ENCODE data around the gene GSTM5. TPM values are rescaled to one million over a fixed set of nuclear protein-coding genes. Genes with fewer than 3 reads are reported as not detected.
"Not testable (repeated sequence)": the region's sequence is repeated elsewhere in the genome, so short reads cannot be mapped to it uniquely, and the experiment has no call there.

Gene GSTM5
- total and polyA plus RNA-seq, 5 donors from 2014 or later = not detected

DNA sequence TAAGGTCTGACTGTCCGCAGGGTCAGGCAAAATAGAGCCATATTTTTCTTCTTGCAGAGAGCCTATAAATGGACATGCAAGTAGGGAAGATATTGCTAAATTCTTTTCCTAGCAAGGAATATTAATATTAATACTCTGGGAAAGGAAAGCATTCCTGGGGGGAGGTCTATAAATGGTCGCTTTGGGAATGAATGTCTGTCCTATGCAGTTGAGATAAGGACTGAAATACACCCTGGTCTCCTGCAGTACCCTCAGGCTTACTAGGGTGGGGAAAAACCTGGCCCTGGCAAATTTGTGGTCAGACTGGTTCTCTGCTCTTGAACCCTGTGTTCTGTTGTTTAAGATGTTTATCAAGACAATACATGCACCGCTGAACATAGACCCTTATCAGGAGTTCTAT lies 9.1 kb upstream of the GSTM5 start:
- not testable (repeated sequence) for H3K36me3 Mint-ChIP-seq; H3K4me3 ChIP-seq (ENCODE audit: low read depth, low read length); H3K9me3 ChIP-seq (ENCODE audit: control insufficient read depth in 2 of 2, low read length in 2 of 2); DNase-seq; H3K27ac ChIP-seq (ENCODE audit: insufficient read depth, low read length, poor library complexity, severe bottlenecking); H3K4me1 ChIP-seq (ENCODE audit: control insufficient read depth, insufficient read depth, low read length, poor library complexity, severe bottlenecking); H3K27me3 Mint-ChIP-seq; H3K4me3 Mint-ChIP-seq; H3K27me3 ChIP-seq (ENCODE audit: control insufficient read depth, insufficient read depth, low read length); H3K27ac Mint-ChIP-seq; H3K36me3 ChIP-seq (ENCODE audit: control insufficient read depth, insufficient read depth, low read length); ATAC-seq (ENCODE audit: low read depth in 2 of 2); H3K4me1 Mint-ChIP-seq
- peaks cover 0 to 14% (median 2%) of the 10 kb centered on the region in 7 donors for H3K9me3 Mint-ChIP-seq

DNA sequence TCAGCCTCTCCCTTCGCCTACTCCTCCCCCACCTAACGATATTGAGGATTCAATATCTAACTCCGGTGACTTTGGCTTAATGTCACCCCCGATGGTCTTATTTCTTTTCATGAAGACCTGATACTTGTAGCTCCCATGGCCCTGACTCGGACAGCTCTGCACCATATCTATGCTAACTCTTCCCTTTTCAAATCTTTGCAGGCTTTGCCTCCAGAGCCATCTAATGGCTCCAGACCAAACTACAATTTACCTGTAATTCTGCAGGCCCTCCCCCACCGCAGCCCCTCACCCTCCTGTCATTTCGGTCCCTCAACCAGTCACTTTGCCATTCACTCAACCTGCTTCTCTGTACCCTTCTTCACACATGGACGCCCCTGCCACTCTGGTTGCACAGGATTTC lies 7.9 kb upstream of the GSTM5 start:
- Mint-ChIP-seq H3K9me3 (peaks cover under 1 to 27% (median 4%) of the 10 kb centered on the region in 7 donors), H3K4me3 (no peak overlapping the region), H3K27ac (no peak overlapping the region), H3K4me1 (no peaks in the 10 kb centered on the region), H3K27me3 (no peaks in the 10 kb centered on the region), H3K36me3 (peaks cover 8% of the 10 kb centered on the region)
- H3K36me3 ChIP-seq (ENCODE audit: control insufficient read depth, insufficient read depth, low read length) = no peaks in the 10 kb centered on the region
- H3K9me3 ChIP-seq (ENCODE audit: control insufficient read depth in 2 of 2, low read length in 2 of 2) = no peaks in the 10 kb centered on the region
- DNase-seq (no peak), ATAC-seq (ENCODE audit: low read depth in 2 of 2) (no peak)
- H3K27me3 ChIP-seq (ENCODE audit: control insufficient read depth, insufficient read depth, low read length) = no peaks in the 10 kb centered on the region
- H3K4me3 ChIP-seq (ENCODE audit: low read depth, low read length) = no peak overlapping the region
- H3K27ac ChIP-seq (ENCODE audit: insufficient read depth, low read length, poor library complexity, severe bottlenecking) = no peak overlapping the region
- no peaks in the 10 kb centered on the region for H3K4me1 ChIP-seq (ENCODE audit: control insufficient read depth, insufficient read depth, low read length, poor library complexity, severe bottlenecking)

DNA sequence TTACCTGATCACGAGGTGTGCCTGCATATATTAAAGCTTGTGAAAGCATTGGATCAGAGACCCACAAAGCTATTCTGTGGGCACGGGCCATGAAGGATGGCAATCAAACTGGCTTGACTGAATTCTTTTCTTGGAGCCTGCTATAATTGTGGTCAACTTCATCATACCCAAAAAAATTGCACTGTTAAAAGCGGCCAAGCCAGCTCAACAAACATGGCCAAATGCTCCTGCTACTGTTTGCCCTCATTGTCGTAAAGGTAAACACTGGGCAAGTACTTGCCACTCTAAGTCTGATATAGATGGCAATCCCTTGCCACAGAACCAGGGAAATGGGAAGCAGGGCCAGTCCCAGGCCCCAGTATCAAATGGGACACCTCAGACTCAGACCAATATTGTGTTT lies 6.6 kb upstream of the GSTM5 start:
- no peaks in the 10 kb centered on the region for H3K27me3 Mint-ChIP-seq
- Histone ChIP-seq H3K9me3 (ENCODE audit: control insufficient read depth in 2 of 2, low read length in 2 of 2) (no peaks in the 10 kb centered on the region), H3K4me1 (ENCODE audit: control insufficient read depth, insufficient read depth, low read length, poor library complexity, severe bottlenecking) (no peaks in the 10 kb centered on the region), H3K27ac (ENCODE audit: insufficient read depth, low read length, poor library complexity, severe bottlenecking) (no peak overlapping the region), H3K4me3 (ENCODE audit: low read depth, low read length) (no peak overlapping the region), H3K36me3 (ENCODE audit: control insufficient read depth, insufficient read depth, low read length) (no peaks in the 10 kb centered on the region), H3K27me3 (ENCODE audit: control insufficient read depth, insufficient read depth, low read length) (no peaks in the 10 kb centered on the region)
- no peaks in the 10 kb centered on the region for H3K4me1 Mint-ChIP-seq
- H3K36me3 Mint-ChIP-seq = peaks cover 13% of the 10 kb centered on the region
- no peak for DNase-seq
- no peak overlapping the region for H3K4me3 Mint-ChIP-seq
- H3K27ac Mint-ChIP-seq = no peak overlapping the region
- H3K9me3 Mint-ChIP-seq = peaks cover 2 to 31% (median 7%) of the 10 kb centered on the region in 7 donors
- ATAC-seq (ENCODE audit: low read depth in 2 of 2) = no peak

DNA sequence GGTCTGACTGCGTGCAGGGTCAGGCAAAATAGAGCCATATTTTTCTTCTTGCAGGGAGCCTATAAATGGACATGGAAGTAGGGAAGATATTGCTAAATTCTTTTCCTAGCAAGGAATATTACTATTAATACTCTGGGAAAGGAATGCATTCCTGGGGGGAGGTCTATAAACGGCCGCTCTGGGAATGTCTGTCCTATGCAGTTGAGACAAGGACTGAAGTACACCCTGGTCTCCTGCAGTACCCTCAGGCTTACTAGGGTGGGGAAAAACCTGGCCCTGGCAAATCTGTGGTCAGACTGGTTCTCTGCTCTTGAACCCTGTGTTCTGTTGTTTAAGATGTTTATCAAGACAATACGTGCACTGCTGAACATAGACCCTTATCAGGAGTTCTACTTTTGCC lies 3.1 kb upstream of the GSTM5 start:
- Mint-ChIP-seq H3K9me3 (peaks cover 2 to 23% (median 7%) of the 10 kb centered on the region in 7 donors), H3K36me3 (peaks cover 12% of the 10 kb centered on the region), H3K27ac (peak overlapping the region in 1 of 3 donors; percentile 32)
- not testable (repeated sequence) for ATAC-seq (ENCODE audit: low read depth in 2 of 2); H3K36me3 ChIP-seq (ENCODE audit: control insufficient read depth, insufficient read depth, low read length); H3K27ac ChIP-seq (ENCODE audit: insufficient read depth, low read length, poor library complexity, severe bottlenecking); H3K4me1 ChIP-seq (ENCODE audit: control insufficient read depth, insufficient read depth, low read length, poor library complexity, severe bottlenecking); H3K4me1 Mint-ChIP-seq; H3K27me3 Mint-ChIP-seq; H3K27me3 ChIP-seq (ENCODE audit: control insufficient read depth, insufficient read depth, low read length); H3K4me3 Mint-ChIP-seq; H3K4me3 ChIP-seq (ENCODE audit: low read depth, low read length); H3K9me3 ChIP-seq (ENCODE audit: control insufficient read depth in 2 of 2, low read length in 2 of 2); DNase-seq

DNA sequence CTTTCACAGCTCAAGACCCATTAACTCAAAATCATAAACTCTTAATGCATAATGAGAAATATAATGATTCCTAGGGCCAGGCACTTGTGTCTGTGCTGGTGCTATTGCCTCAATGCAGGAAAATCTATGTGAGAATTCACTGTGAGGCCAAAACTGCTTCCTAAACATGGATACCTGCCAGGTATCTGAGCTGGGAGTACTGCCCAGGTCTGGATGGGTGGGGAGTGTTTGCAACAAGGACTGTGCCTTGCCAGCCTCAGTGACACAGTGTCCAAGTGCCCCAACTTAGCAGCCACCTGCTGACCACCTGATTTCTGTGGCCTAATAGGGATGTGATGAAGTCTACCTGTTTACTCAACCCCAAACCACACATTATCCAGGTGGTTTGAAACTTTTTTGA lies 2.2 kb upstream of the GSTM5 start:
- H3K27me3 ChIP-seq (ENCODE audit: control insufficient read depth, insufficient read depth, low read length); DNase-seq; H3K4me1 ChIP-seq (ENCODE audit: control insufficient read depth, insufficient read depth, low read length, poor library complexity, severe bottlenecking); H3K4me3 Mint-ChIP-seq; H3K36me3 Mint-ChIP-seq; H3K9me3 ChIP-seq (ENCODE audit: control insufficient read depth in 2 of 2, low read length in 2 of 2); H3K36me3 ChIP-seq (ENCODE audit: control insufficient read depth, insufficient read depth, low read length); ATAC-seq (ENCODE audit: low read depth in 2 of 2); H3K4me1 Mint-ChIP-seq; H3K27ac Mint-ChIP-seq; H3K4me3 ChIP-seq (ENCODE audit: low read depth, low read length); H3K27ac ChIP-seq (ENCODE audit: insufficient read depth, low read length, poor library complexity, severe bottlenecking): not testable (repeated sequence)
- Mint-ChIP-seq H3K9me3 (peaks cover 2 to 17% (median 7%) of the 10 kb centered on the region in 7 donors), H3K27me3 (peaks cover 15% of the 10 kb centered on the region)

DNA sequence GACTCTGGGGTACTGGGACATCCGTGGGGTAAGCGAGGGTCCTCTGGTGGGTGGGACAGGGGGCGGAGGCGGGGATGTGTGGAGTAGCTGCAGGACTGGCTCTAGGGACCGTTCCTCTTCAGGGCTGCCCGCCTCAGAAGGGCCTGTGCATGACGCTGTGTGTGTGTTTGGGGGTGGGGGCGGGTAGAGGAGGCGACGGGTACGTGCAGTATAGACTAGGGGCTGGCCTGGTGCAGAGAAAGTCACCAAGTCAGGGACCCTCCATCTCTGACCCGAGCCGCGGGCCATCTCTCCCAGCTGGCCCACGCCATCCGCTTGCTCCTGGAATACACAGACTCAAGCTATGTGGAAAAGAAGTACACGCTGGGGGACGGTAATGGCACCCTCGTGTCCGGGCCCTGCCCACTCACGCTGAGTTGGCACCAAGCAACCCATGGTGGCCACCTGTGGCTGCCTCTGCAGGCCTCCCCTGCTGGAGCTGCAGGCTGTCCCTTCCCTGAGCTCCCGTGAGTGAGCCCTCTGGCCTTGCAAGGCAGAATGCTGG lies 342 bp downstream of the GSTM5 start:
- Histone ChIP-seq H3K4me1 (ENCODE audit: control insufficient read depth, insufficient read depth, low read length, poor library complexity, severe bottlenecking) (no peaks in the 10 kb centered on the region), H3K4me3 (ENCODE audit: low read depth, low read length) (no peak overlapping the region), H3K27ac (ENCODE audit: insufficient read depth, low read length, poor library complexity, severe bottlenecking) (no peak overlapping the region), H3K27me3 (ENCODE audit: control insufficient read depth, insufficient read depth, low read length) (no peaks in the 10 kb centered on the region), H3K9me3 (ENCODE audit: control insufficient read depth in 2 of 2, low read length in 2 of 2) (no peaks in the 10 kb centered on the region), H3K36me3 (ENCODE audit: control insufficient read depth, insufficient read depth, low read length) (no peaks in the 10 kb centered on the region)
- Mint-ChIP-seq H3K4me1 (no peaks in the 10 kb centered on the region), H3K27ac (peak overlapping the region in 1 of 3 donors; percentile 52), H3K36me3 (peaks cover 7% of the 10 kb centered on the region), H3K9me3 (peaks cover 2 to 17% (median 7%) of the 10 kb centered on the region in 7 donors), H3K4me3 (no peak overlapping the region), H3K27me3 (peaks cover 15% of the 10 kb centered on the region)
- ATAC-seq (ENCODE audit: low read depth in 2 of 2) (no peak), DNase-seq (no peak)

DNA sequence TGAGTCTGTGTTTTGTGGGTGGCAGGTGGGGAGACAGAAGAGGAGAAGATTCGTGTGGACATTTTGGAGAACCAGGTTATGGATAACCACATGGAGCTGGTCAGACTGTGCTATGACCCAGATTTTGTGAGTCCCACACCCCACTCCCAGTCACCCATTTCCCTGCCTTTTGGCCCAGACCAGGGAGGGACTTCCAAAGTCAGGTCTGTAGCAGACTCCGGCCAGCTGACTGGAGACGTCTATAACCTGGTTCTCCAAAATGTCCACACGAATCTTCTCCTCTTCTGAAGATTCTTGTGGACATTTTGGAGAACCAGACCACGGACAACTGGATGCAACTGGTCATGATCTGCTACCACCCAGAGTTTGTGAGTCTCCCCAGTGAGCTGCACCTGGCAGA lies 1.6 kb downstream of the GSTM5 start:
- H3K4me1 Mint-ChIP-seq = no peaks in the 10 kb centered on the region
- Histone ChIP-seq H3K9me3 (ENCODE audit: control insufficient read depth in 2 of 2, low read length in 2 of 2) (no peaks in the 10 kb centered on the region), H3K27me3 (ENCODE audit: control insufficient read depth, insufficient read depth, low read length) (no peaks in the 10 kb centered on the region), H3K36me3 (ENCODE audit: control insufficient read depth, insufficient read depth, low read length) (no peaks in the 10 kb centered on the region), H3K4me1 (ENCODE audit: control insufficient read depth, insufficient read depth, low read length, poor library complexity, severe bottlenecking) (no peaks in the 10 kb centered on the region), H3K4me3 (ENCODE audit: low read depth, low read length) (no peak overlapping the region), H3K27ac (ENCODE audit: insufficient read depth, low read length, poor library complexity, severe bottlenecking) (no peak overlapping the region)
- H3K27ac Mint-ChIP-seq = no peak overlapping the region
- H3K9me3 Mint-ChIP-seq = peaks cover 2 to 10% (median 4%) of the 10 kb centered on the region in 7 donors
- no peak for ATAC-seq (ENCODE audit: low read depth in 2 of 2)
- H3K4me3 Mint-ChIP-seq = no peak overlapping the region
- peaks cover 15% of the 10 kb centered on the region for H3K27me3 Mint-ChIP-seq
- DNase-seq = no peak
- peaks cover 7% of the 10 kb centered on the region for H3K36me3 Mint-ChIP-seq

DNA sequence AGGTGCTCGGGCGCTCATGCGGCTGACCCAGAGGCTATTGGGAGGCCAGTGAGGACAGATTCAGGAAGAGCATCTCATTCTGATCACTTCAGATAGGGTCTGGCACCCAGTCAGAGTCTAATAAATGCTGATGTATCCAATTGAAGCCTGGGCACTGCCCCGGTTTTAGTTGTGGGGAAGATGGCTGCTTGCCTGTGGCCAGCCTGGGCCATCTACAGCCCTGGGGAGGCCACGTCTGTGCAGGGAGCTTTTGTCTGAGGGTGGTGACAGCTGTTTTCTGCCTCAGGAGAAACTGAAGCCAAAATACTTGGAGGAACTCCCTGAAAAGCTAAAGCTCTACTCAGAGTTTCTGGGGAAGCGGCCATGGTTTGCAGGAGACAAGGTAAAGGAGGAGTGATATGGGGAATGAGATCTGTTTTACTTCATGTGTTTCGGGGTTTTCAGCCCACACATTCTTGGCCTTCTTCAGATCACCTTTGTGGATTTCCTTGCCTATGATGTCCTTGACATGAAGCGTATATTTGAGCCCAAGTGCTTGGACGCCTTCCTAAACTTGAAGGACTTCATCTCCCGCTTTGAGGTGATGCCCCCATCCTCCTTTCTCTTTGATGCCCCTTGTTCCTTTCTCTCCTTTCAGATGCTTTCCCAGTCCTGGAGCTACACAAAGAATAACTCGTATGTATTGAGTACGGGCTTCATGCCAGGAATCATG lies 2.8 kb downstream of the GSTM5 start:
- ATAC-seq (ENCODE audit: low read depth in 2 of 2) (no peak), DNase-seq (no peak)
- peaks cover 0 to 5% (median 0%) of the 10 kb centered on the region in 7 donors for H3K9me3 Mint-ChIP-seq
- H3K9me3 ChIP-seq (ENCODE audit: control insufficient read depth in 2 of 2, low read length in 2 of 2) = no peaks in the 10 kb centered on the region
- no peaks in the 10 kb centered on the region for H3K4me1 ChIP-seq (ENCODE audit: control insufficient read depth, insufficient read depth, low read length, poor library complexity, severe bottlenecking)
- no peak overlapping the region for H3K27ac ChIP-seq (ENCODE audit: insufficient read depth, low read length, poor library complexity, severe bottlenecking)
- no peaks in the 10 kb centered on the region for H3K27me3 ChIP-seq (ENCODE audit: control insufficient read depth, insufficient read depth, low read length)
- no peak overlapping the region for H3K4me3 Mint-ChIP-seq
- H3K27ac Mint-ChIP-seq = no peak overlapping the region
- H3K4me1 Mint-ChIP-seq = no peaks in the 10 kb centered on the region
- peaks cover 20% of the 10 kb centered on the region for H3K27me3 Mint-ChIP-seq
- no peak overlapping the region for H3K4me3 ChIP-seq (ENCODE audit: low read depth, low read length)
- H3K36me3 ChIP-seq (ENCODE audit: control insufficient read depth, insufficient read depth, low read length) = no peaks in the 10 kb centered on the region
- no peaks in the 10 kb centered on the region for H3K36me3 Mint-ChIP-seq
